ENCODE results near the gene GNG2.

GNG2 gene

DNA sequence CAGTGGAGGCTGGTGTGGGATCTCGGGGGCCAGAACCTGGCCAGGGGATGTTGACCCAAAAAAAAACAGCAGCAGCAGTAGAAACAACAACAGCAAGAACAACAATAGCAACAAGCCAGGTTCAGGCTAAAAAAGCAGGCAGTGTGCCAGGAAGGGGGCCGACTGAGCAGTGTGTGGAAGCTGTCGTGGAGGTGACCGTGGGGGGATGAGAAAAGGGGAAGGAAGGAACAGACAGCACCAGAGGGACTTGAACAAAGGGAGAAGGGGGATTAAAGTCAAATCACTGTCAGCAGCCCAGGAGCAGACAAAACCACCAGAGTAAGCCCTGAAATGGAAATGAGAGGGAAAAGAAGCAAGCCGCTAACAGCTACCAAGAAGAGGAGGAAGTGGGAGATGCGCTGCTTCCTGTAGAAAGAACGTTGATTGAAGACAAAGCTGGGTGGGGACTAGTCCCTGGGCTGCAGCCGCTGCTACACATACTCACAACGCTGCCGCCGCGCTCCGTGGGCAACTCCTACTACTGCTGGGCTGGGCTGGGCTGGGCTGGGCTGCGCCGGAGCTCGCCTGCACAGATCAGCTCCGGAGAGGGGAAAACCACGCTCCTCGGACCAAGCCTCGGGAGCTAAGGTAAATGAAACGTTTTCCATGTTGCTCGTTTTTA lies at the start of gene GNG2:
Gene GNG2, plus strand, starts transcription at position 449 of the 661 bp plus-strand sequence. CDS start 90,067 bp downstream, outside the sequence.
- Histone ChIP-seq H3K27me3 (ENCODE audit: insufficient read depth, low read length, poor library complexity) (no peaks in the 10 kb centered on the region), H4K20me1 (ENCODE audit: insufficient read depth, low read length) (no peaks in the 10 kb centered on the region; the same call in 1 of the 2 replicates), H3K4me3 (ENCODE audit: low read depth in 1 of 2, low read length in 2 of 2) (peak within 1 kb of the TSS; percentile 45 to 72), H3K9me3 (ENCODE audit: insufficient read depth, low read length, severe bottlenecking) (no peaks in the 10 kb centered on the region), H3K27ac (ENCODE audit: low read length) (peak within 1 kb of the TSS; percentile 93), H3K36me3 (ENCODE audit: insufficient read depth, low read length) (no peaks in the 10 kb centered on the region), H3K4me2 (ENCODE audit: insufficient read depth, low read length) (peak within 1 kb of the TSS; percentile 84), H3K9ac (ENCODE audit: low read depth, low read length) (peak within 1 kb of the TSS; percentile 75), H2AFZ (ENCODE audit: low read depth, low read length) (peak within 1 kb of the TSS; percentile 65), H3K4me1 (ENCODE audit: insufficient read depth, low read length) (peaks cover 44% of the 10 kb centered on the region), H3K79me2 (ENCODE audit: insufficient read depth, low read length) (peaks cover 48% of the 10 kb centered on the region)
- ATAC-seq (ENCODE audit: insufficient read depth, low read depth) (peak; percentile 97), DNase-seq (peak; percentile 93)
- no peak for TF ChIP-seq EZH2 (IDR thresholded peaks at IDR 0.05; ENCODE audit: borderline replicate concordance, low read depth, low read length, severe bottlenecking)
- TF ChIP-seq, protein P1, sequence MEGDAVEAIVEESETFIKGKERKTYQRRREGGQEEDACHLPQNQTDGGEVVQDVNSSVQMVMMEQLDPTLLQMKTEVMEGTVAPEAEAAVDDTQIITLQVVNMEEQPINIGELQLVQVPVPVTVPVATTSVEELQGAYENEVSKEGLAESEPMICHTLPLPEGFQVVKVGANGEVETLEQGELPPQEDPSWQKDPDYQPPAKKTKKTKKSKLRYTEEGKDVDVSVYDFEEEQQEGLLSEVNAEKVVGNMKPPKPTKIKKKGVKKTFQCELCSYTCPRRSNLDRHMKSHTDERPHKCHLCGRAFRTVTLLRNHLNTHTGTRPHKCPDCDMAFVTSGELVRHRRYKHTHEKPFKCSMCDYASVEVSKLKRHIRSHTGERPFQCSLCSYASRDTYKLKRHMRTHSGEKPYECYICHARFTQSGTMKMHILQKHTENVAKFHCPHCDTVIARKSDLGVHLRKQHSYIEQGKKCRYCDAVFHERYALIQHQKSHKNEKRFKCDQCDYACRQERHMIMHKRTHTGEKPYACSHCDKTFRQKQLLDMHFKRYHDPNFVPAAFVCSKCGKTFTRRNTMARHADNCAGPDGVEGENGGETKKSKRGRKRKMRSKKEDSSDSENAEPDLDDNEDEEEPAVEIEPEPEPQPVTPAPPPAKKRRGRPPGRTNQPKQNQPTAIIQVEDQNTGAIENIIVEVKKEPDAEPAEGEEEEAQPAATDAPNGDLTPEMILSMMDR (IDR thresholded peaks at IDR 0.05; ENCODE audit: borderline replicate concordance, extremely low read depth, low read length, poor library complexity, severe bottlenecking) = no peak

GRCh38 chr14:51811706-51812105 lies 48.7 kb upstream of the GNG2 start:
- no peak overlapping the region for H3K27ac ChIP-seq (ENCODE audit: low read length)
- no peak overlapping the region for H3K9ac ChIP-seq (ENCODE audit: low read depth, low read length)
- no peaks in the 10 kb centered on the region for H3K27me3 ChIP-seq (ENCODE audit: insufficient read depth, low read length, poor library complexity)
- H3K4me1 ChIP-seq (ENCODE audit: insufficient read depth, low read length) = no peaks in the 10 kb centered on the region
- no peaks in the 10 kb centered on the region for H3K9me3 ChIP-seq (ENCODE audit: insufficient read depth, low read length, severe bottlenecking)
- H3K4me2 ChIP-seq (ENCODE audit: insufficient read depth, low read length) = no peak overlapping the region
- H4K20me1 ChIP-seq (ENCODE audit: insufficient read depth, low read length) = no peaks in the 10 kb centered on the region
- TF ChIP-seq, protein P1 (IDR thresholded peaks at IDR 0.05; ENCODE audit: borderline replicate concordance, extremely low read depth, low read length, poor library complexity, severe bottlenecking) = no peak
- TF ChIP-seq EZH2 (IDR thresholded peaks at IDR 0.05; ENCODE audit: borderline replicate concordance, low read depth, low read length, severe bottlenecking) = no peak
- H3K4me3 ChIP-seq (ENCODE audit: low read depth in 1 of 2, low read length in 2 of 2) = no peak overlapping the region
- H2AFZ ChIP-seq (ENCODE audit: low read depth, low read length) = no peak overlapping the region
- no peak for ATAC-seq (ENCODE audit: insufficient read depth, low read depth)
- H3K79me2 ChIP-seq (ENCODE audit: insufficient read depth, low read length) = no peaks in the 10 kb centered on the region
- DNase-seq = no peak
- no peaks in the 10 kb centered on the region for H3K36me3 ChIP-seq (ENCODE audit: insufficient read depth, low read length)

- no peaks in the 10 kb centered on the region for H4K20me1 ChIP-seq (ENCODE audit: insufficient read depth, low read length)
- no peaks in the 10 kb centered on the region for H3K79me2 ChIP-seq (ENCODE audit: insufficient read depth, low read length)
- no peak for DNase-seq
- H3K9me3 ChIP-seq (ENCODE audit: insufficient read depth, low read length, severe bottlenecking) = no peaks in the 10 kb centered on the region
- no peak overlapping the region for H3K9ac ChIP-seq (ENCODE audit: low read depth, low read length)
- no peak overlapping the region for H3K4me2 ChIP-seq (ENCODE audit: insufficient read depth, low read length)
- TF ChIP-seq, protein P1 (IDR thresholded peaks at IDR 0.05; ENCODE audit: borderline replicate concordance, extremely low read depth, low read length, poor library complexity, severe bottlenecking) = no peak
- TF ChIP-seq EZH2 (IDR thresholded peaks at IDR 0.05; ENCODE audit: borderline replicate concordance, low read depth, low read length, severe bottlenecking) = no peak
- H3K4me3 ChIP-seq (ENCODE audit: low read depth in 1 of 2, low read length in 2 of 2) = no peak overlapping the region
- ATAC-seq (ENCODE audit: insufficient read depth, low read depth) = no peak
- H3K36me3 ChIP-seq (ENCODE audit: insufficient read depth, low read length) = no peaks in the 10 kb centered on the region
- H3K27ac ChIP-seq (ENCODE audit: low read length) = no peak overlapping the region
- H3K27me3 ChIP-seq (ENCODE audit: insufficient read depth, low read length, poor library complexity) = no peaks in the 10 kb centered on the region
- no peak overlapping the region for H2AFZ ChIP-seq (ENCODE audit: low read depth, low read length)
- H3K4me1 ChIP-seq (ENCODE audit: insufficient read depth, low read length) = no peaks in the 10 kb centered on the region
Measured at GRCh38 chr14:51816031-51816430, 44.4 kb upstream of the GNG2 start.
